ENCODE measurements around the gene PRDM16. TPM values are rescaled to one million over a fixed set of nuclear protein-coding genes. Genes with fewer than 3 reads are reported as not detected.

PRDM16 gene
- total and polyA plus RNA-seq, 2 of the 13 experiments (the other 11 are each of a cell fraction or from before 2014, with no cell fraction given): 0.15 to 0.81 TPM

GRCh38 chr1:3076363-3076740 is 7.3 kb downstream of the PRDM16 start (continued):
- TF ChIP-seq AFF4 (CRISPR knock-in tag; IDR thresholded peaks at IDR 0.05) (no peak), ZBTB33 (CRISPR knock-in tag; IDR thresholded peaks at IDR 0.05) (no peak), RORA (CRISPR knock-in tag; IDR thresholded peaks at IDR 0.05) (no peak), KLF9 (CRISPR knock-in tag; IDR thresholded peaks at IDR 0.05; ENCODE audit: low read depth) (no peak)
- TF ChIP-seq, protein P1, sequence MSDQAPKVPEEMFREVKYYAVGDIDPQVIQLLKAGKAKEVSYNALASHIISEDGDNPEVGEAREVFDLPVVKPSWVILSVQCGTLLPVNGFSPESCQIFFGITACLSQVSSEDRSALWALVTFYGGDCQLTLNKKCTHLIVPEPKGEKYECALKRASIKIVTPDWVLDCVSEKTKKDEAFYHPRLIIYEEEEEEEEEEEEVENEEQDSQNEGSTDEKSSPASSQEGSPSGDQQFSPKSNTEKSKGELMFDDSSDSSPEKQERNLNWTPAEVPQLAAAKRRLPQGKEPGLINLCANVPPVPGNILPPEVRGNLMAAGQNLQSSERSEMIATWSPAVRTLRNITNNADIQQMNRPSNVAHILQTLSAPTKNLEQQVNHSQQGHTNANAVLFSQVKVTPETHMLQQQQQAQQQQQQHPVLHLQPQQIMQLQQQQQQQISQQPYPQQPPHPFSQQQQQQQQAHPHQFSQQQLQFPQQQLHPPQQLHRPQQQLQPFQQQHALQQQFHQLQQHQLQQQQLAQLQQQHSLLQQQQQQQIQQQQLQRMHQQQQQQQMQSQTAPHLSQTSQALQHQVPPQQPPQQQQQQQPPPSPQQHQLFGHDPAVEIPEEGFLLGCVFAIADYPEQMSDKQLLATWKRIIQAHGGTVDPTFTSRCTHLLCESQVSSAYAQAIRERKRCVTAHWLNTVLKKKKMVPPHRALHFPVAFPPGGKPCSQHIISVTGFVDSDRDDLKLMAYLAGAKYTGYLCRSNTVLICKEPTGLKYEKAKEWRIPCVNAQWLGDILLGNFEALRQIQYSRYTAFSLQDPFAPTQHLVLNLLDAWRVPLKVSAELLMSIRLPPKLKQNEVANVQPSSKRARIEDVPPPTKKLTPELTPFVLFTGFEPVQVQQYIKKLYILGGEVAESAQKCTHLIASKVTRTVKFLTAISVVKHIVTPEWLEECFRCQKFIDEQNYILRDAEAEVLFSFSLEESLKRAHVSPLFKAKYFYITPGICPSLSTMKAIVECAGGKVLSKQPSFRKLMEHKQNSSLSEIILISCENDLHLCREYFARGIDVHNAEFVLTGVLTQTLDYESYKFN (CRISPR knock-in tag; conservative IDR thresholded peaks at IDR 0.05): no peak
- TF ChIP-seq, protein P2, sequence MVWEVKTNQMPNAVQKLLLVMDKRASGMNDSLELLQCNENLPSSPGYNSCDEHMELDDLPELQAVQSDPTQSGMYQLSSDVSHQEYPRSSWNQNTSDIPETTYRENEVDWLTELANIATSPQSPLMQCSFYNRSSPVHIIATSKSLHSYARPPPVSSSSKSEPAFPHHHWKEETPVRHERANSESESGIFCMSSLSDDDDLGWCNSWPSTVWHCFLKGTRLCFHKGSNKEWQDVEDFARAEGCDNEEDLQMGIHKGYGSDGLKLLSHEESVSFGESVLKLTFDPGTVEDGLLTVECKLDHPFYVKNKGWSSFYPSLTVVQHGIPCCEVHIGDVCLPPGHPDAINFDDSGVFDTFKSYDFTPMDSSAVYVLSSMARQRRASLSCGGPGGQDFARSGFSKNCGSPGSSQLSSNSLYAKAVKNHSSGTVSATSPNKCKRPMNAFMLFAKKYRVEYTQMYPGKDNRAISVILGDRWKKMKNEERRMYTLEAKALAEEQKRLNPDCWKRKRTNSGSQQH (CRISPR knock-in tag; IDR thresholded peaks at IDR 0.05; ENCODE audit: low read depth): no peak
- TF ChIP-seq, protein P3, sequence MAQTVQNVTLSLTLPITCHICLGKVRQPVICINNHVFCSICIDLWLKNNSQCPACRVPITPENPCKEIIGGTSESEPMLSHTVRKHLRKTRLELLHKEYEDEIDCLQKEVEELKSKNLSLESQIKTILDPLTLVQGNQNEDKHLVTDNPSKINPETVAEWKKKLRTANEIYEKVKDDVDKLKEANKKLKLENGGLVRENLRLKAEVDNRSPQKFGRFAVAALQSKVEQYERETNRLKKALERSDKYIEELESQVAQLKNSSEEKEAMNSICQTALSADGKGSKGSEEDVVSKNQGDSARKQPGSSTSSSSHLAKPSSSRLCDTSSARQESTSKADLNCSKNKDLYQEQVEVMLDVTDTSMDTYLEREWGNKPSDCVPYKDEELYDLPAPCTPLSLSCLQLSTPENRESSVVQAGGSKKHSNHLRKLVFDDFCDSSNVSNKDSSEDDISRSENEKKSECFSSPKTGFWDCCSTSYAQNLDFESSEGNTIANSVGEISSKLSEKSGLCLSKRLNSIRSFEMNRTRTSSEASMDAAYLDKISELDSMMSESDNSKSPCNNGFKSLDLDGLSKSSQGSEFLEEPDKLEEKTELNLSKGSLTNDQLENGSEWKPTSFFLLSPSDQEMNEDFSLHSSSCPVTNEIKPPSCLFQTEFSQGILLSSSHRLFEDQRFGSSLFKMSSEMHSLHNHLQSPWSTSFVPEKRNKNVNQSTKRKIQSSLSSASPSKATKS (CRISPR knock-in tag; IDR thresholded peaks at IDR 0.05): no peak
